RWPE1 (cell line): ENCODE data around the gene ZNF474.
A peak's percentile ranks its signal among the peaks of the same experiment; 100 is the strongest.

Experiments
- CTCF ChIA-PET: fragments of 350-600 bp; sonication (Branson Sonifier 250); formaldehyde crosslinking; extraction: SDS; loops from one replicate; lab custom pipeline; 2021; lab: Yijun Ruan, JAX
- POLR2A ChIA-PET: fragments of 400-600 bp; formaldehyde crosslinking; extraction: SDS; loops from one replicate; lab custom pipeline; 2020; ENCODE audit warnings: antibody characterized with exemption; ENCODE audit not compliant: low non-redundant PET; lab: Yijun Ruan, JAX
- DNase-seq: peaks from one replicate; pipeline ENCODE4 v3.0.0; 2012; ENCODE audit warnings: low spot score
- H3K27ac ChIP-seq: fragments of 450-650 bp; 2 replicates; pipeline ENCODE4 v1.5.1; 2017
- CTCF ChIP-seq: fragments of 450-650 bp; conservative IDR thresholded peaks from 2 replicates; pipeline ENCODE4 v1.5.1; 2017; ENCODE audit warnings: low read depth, mild to moderate bottlenecking

Gene ZNF474

GRCh38 chr5:122138356-122138755, 9.0 kb downstream of the ZNF474 start:
- ChIA-PET CTCF (no interaction called here), POLR2A (no interaction called here)
- no peak for TF ChIP-seq CTCF
- DNase-seq: no peak
- H3K27ac ChIP-seq: no peak overlapping the region

GRCh38 chr5:122140900-122141299, 11.6 kb downstream of the ZNF474 start:
- ChIA-PET POLR2A (no interaction called here), CTCF (interaction anchor here (1.2 kb wide), 1 partner anchor 54 kb away, joined by 4 read pairs; no protein-coding TSS in a partner anchor)
- no peak for DNase-seq
- H3K27ac ChIP-seq: no peak overlapping the region
- TF ChIP-seq CTCF: no peak

- POLR2A ChIA-PET: no interaction called here
- no peak overlapping the region for H3K27ac ChIP-seq
- CTCF ChIA-PET: interaction anchor here (0.6 kb wide), 1 partner anchor 759 kb away, joined by 10 read pairs; no protein-coding TSS in a partner anchor
Measured at GRCh38 chr5:122141751-122142150, 12.4 kb downstream of the ZNF474 start.

GRCh38 chr5:122142480-122143164, 13.3 kb downstream of the ZNF474 start:
- no peak for TF ChIP-seq CTCF
- DNase-seq: peak; percentile 52
- ChIA-PET CTCF (interaction anchor here (0.5 to 0.6 kb wide), 2 partner anchors 39 to 1808 kb away, joined by 3 read pairs; no protein-coding TSS in a partner anchor), POLR2A (no interaction called here)
- no peak overlapping the region for H3K27ac ChIP-seq

More at GRCh38 chr5:122141751-122142150, 12.4 kb downstream of the ZNF474 start:
- no peak for TF ChIP-seq CTCF
- no peak for DNase-seq

GRCh38 chr5:122144236-122144635, 14.9 kb downstream of the ZNF474 start:
- TF ChIP-seq CTCF: no peak
- DNase-seq: no peak
- POLR2A ChIA-PET: no interaction called here
- no peak overlapping the region for H3K27ac ChIP-seq
- CTCF ChIA-PET: no interaction called here

GRCh38 chr5:122145906-122146305, 16.6 kb downstream of the ZNF474 start:
- no peak for TF ChIP-seq CTCF
- POLR2A ChIA-PET: no interaction called here
- CTCF ChIA-PET: interaction anchor here (0.6 to 1.3 kb wide), 2 partner anchors 11 to 458 kb away, joined by 3 to 5 read pairs; no protein-coding TSS in a partner anchor
- no peak for DNase-seq
- H3K27ac ChIP-seq: no peak overlapping the region
